ENCODE measurements around the gene ADAMTS16.

Gene ADAMTS16

DNA sequence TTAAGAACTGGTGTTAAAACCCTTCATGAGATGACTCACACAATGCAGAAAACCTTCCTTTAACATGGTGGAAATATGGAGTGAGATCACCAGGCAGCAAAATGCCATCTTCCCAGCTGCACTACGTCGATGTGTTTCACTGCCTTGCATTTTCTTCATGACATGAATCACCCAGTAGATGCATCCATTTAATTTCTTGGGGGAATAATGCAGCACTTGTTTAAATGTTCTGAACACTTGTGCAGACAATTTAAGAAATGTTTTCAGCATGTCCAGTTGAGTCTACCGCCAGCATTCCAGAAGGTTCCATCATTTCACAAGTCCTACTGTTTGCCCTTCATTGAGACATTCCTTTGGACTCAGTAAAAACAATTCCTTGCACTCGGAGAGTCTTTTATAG is 81.6 kb downstream of the ADAMTS16 start:
- WGBS (ENCODE audit: insufficient coverage) = 86% methylated on average over 4 of the region's 4 CpGs
- POLR2A ChIA-PET = no interaction called here

DNA sequence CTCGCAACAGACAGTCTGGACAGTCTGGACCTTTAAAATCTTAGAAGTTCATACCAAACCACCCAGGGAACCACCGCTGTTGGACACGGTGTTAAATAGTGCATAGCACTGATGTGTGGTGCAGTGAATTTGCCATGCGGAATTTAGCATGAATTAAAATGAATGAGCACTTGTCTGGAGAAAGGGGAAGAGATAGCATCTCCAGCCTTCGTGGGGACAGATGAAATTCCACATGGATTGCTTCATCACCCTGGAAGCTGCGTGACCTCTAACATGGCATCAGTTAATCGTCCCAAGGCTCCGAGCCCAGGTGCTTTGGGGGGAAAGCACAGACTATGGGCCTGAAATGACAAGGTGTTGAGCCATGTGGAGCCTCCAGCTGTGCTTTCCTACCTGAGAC is 91.4 kb downstream of the ADAMTS16 start:
- ChIA-PET POLR2A (no interaction called here), CTCF (no interaction called here)
- Histone ChIP-seq H3K4me1 (ENCODE audit: control extremely low read depth in 1 of 4, control insufficient read depth in 4 of 4, insufficient read depth in 4 of 4, low read length in 3 of 4) (no peaks in the 10 kb centered on the region), H3K27ac (ENCODE audit: insufficient read depth in 1 of 2, low read depth in 1 of 2, low read length in 2 of 2, poor library complexity in 1 of 2, severe bottlenecking in 2 of 2) (no peak overlapping the region), H3K4me3 (ENCODE audit: control insufficient read depth in 1 of 7, extremely low read depth in 1 of 7, insufficient read depth in 4 of 7, low read depth in 2 of 7, low read length in 6 of 7) (no peak overlapping the region), H3K27me3 (replicated peaks in 2 of 5; ENCODE audit: control insufficient read depth in 4 of 5, insufficient read depth in 5 of 5, low read length in 4 of 5) (no peaks in the 10 kb centered on the region), H3K36me3 (ENCODE audit: control insufficient read depth in 4 of 4, insufficient read depth in 4 of 4, low read length in 3 of 4) (no peaks in the 10 kb centered on the region), H3K9me3 (ENCODE audit: control extremely low read depth in 1 of 5, control insufficient read depth in 4 of 5, insufficient read depth in 2 of 5, low read depth in 1 of 5, low read length in 4 of 5) (no peaks in the 10 kb centered on the region)
- WGBS (ENCODE audit: insufficient coverage) = 94% methylated on average over 4 of the region's 8 CpGs
- DNase-seq = no peak

More for the DNA sequence above, 81.6 kb downstream of the ADAMTS16 start:
- no peak for DNase-seq
- H3K27me3 ChIP-seq (replicated peaks in 2 of 5; ENCODE audit: control insufficient read depth in 4 of 5, insufficient read depth in 5 of 5, low read length in 4 of 5) = no peaks in the 10 kb centered on the region
- H3K27ac ChIP-seq (ENCODE audit: insufficient read depth in 1 of 2, low read depth in 1 of 2, low read length in 2 of 2, poor library complexity in 1 of 2, severe bottlenecking in 2 of 2) = no peak overlapping the region
- CTCF ChIA-PET = no interaction called here
- H3K9me3 ChIP-seq (ENCODE audit: control extremely low read depth in 1 of 5, control insufficient read depth in 4 of 5, insufficient read depth in 2 of 5, low read depth in 1 of 5, low read length in 4 of 5) = peaks cover 0 to 3% (median 0%) of the 10 kb centered on the region in 5 experiments
- no peak overlapping the region for H3K4me3 ChIP-seq (ENCODE audit: control insufficient read depth in 1 of 7, extremely low read depth in 1 of 7, insufficient read depth in 4 of 7, low read depth in 2 of 7, low read length in 6 of 7)
- no peaks in the 10 kb centered on the region for H3K4me1 ChIP-seq (ENCODE audit: control extremely low read depth in 1 of 4, control insufficient read depth in 4 of 4, insufficient read depth in 4 of 4, low read length in 3 of 4)
- no peaks in the 10 kb centered on the region for H3K36me3 ChIP-seq (ENCODE audit: control insufficient read depth in 4 of 4, insufficient read depth in 4 of 4, low read length in 3 of 4)

DNA sequence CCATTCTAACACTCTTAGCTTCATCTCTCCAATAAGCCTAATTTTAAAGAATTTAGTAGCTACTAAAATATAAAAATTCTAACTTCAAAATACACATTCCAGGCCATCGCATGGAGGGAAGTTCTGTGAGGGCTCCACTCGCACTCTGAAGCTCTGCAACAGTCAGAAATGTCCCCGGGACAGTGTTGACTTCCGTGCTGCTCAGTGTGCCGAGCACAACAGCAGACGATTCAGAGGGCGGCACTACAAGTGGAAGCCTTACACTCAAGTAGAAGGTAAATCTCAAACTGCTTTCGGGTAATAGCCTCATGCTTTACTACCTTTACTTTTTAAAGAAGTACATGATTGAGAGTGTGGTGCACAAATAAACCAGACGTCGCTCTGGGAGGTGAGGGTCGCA is 94.8 kb downstream of the ADAMTS16 start:
- Histone ChIP-seq H3K4me1 (ENCODE audit: control extremely low read depth in 1 of 4, control insufficient read depth in 4 of 4, insufficient read depth in 4 of 4, low read length in 3 of 4) (no peaks in the 10 kb centered on the region), H3K9me3 (ENCODE audit: control extremely low read depth in 1 of 5, control insufficient read depth in 4 of 5, insufficient read depth in 2 of 5, low read depth in 1 of 5, low read length in 4 of 5) (no peaks in the 10 kb centered on the region), H3K4me3 (ENCODE audit: control insufficient read depth in 1 of 7, extremely low read depth in 1 of 7, insufficient read depth in 4 of 7, low read depth in 2 of 7, low read length in 6 of 7) (no peak overlapping the region), H3K36me3 (ENCODE audit: control insufficient read depth in 4 of 4, insufficient read depth in 4 of 4, low read length in 3 of 4) (no peaks in the 10 kb centered on the region), H3K27ac (ENCODE audit: insufficient read depth in 1 of 2, low read depth in 1 of 2, low read length in 2 of 2, poor library complexity in 1 of 2, severe bottlenecking in 2 of 2) (no peak overlapping the region), H3K27me3 (replicated peaks in 2 of 5; ENCODE audit: control insufficient read depth in 4 of 5, insufficient read depth in 5 of 5, low read length in 4 of 5) (no peaks in the 10 kb centered on the region)
- ChIA-PET CTCF (no interaction called here), POLR2A (no interaction called here)
- no peak for DNase-seq
- 94% methylated on average over 8 of the region's 11 CpGs for WGBS (ENCODE audit: insufficient coverage)

DNA sequence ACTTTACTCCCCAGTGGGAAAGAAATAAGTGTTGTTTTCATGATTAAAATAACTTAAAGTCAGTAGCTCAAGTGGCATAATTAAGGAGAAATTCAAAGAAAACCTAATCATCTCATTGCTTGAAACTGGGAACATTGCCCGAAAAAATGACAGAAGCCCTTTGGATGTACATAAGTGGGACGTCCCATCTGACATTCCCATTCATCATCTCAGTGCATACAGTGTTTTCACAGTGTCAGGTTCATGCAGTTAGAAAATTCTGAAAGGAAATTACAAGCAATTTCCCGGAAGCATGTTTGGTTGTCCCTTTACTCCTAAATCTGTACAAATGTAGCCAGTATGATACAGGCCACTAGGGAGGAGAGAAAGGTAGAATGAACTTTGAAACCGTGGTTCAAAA is 95.6 kb downstream of the ADAMTS16 start:
- CTCF ChIA-PET = no interaction called here
- no peaks in the 10 kb centered on the region for H3K4me1 ChIP-seq (ENCODE audit: control extremely low read depth in 1 of 4, control insufficient read depth in 4 of 4, insufficient read depth in 4 of 4, low read length in 3 of 4)
- DNase-seq = no peak
- POLR2A ChIA-PET = no interaction called here
- H3K36me3 ChIP-seq (ENCODE audit: control insufficient read depth in 4 of 4, insufficient read depth in 4 of 4, low read length in 3 of 4) = no peaks in the 10 kb centered on the region
- WGBS (ENCODE audit: insufficient coverage) = 100% methylated on average over 3 of the region's 4 CpGs
- H3K4me3 ChIP-seq (ENCODE audit: control insufficient read depth in 1 of 7, extremely low read depth in 1 of 7, insufficient read depth in 4 of 7, low read depth in 2 of 7, low read length in 6 of 7) = no peak overlapping the region
- H3K27me3 ChIP-seq (replicated peaks in 2 of 5; ENCODE audit: control insufficient read depth in 4 of 5, insufficient read depth in 5 of 5, low read length in 4 of 5) = no peaks in the 10 kb centered on the region
- no peak overlapping the region for H3K27ac ChIP-seq (ENCODE audit: insufficient read depth in 1 of 2, low read depth in 1 of 2, low read length in 2 of 2, poor library complexity in 1 of 2, severe bottlenecking in 2 of 2)
- H3K9me3 ChIP-seq (ENCODE audit: control extremely low read depth in 1 of 5, control insufficient read depth in 4 of 5, insufficient read depth in 2 of 5, low read depth in 1 of 5, low read length in 4 of 5) = no peaks in the 10 kb centered on the region

DNA sequence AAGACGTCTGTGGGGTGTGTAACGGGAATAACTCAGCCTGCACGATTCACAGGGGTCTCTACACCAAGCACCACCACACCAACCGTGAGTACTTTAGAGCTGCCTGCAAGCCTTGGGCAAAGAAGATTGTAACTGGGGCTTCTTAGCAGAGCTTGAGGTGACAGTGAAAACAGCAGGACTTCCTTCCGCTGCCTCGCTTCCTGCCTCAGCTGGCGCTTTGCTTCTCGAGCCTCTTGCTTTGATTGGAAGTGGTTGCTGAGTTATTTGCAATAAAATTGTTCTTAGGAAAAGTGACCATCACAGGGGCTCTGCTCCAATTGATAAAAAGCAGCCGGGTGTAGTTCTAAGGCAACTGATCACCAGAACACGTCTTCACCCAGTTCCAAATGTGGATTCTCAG is 99.1 kb downstream of the ADAMTS16 start:
- POLR2A ChIA-PET = no interaction called here
- no peak overlapping the region for H3K27ac ChIP-seq (ENCODE audit: insufficient read depth in 1 of 2, low read depth in 1 of 2, low read length in 2 of 2, poor library complexity in 1 of 2, severe bottlenecking in 2 of 2)

DNA sequence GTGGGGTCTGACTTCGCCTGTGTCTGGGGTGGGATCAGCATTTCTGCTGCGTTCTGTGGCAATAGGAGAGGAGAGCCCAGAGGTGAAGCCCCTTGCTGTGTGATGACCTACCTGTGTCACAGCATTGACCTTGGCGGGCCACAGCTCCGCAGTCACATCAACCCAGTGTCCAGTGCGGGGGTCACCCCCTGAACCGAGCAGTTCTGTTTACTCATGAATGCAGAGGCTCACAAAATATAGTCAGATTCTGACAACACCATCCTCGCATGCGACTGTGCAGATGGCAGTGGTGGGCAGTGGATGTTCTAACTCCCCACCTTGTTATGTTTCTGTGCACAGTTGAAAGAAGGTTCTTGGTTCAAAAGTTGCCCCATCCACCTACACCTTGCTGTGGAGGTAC is 100.1 kb downstream of the ADAMTS16 start:
- WGBS (ENCODE audit: insufficient coverage) = 93% methylated on average over 6 of the region's 8 CpGs
- Histone ChIP-seq H3K27me3 (replicated peaks in 2 of 5; ENCODE audit: control insufficient read depth in 4 of 5, insufficient read depth in 5 of 5, low read length in 4 of 5) (no peaks in the 10 kb centered on the region), H3K9me3 (ENCODE audit: control extremely low read depth in 1 of 5, control insufficient read depth in 4 of 5, insufficient read depth in 2 of 5, low read depth in 1 of 5, low read length in 4 of 5) (no peaks in the 10 kb centered on the region), H3K4me1 (ENCODE audit: control extremely low read depth in 1 of 4, control insufficient read depth in 4 of 4, insufficient read depth in 4 of 4, low read length in 3 of 4) (no peaks in the 10 kb centered on the region), H3K4me3 (ENCODE audit: control insufficient read depth in 1 of 7, extremely low read depth in 1 of 7, insufficient read depth in 4 of 7, low read depth in 2 of 7, low read length in 6 of 7) (no peak overlapping the region), H3K36me3 (ENCODE audit: control insufficient read depth in 4 of 4, insufficient read depth in 4 of 4, low read length in 3 of 4) (no peaks in the 10 kb centered on the region), H3K27ac (ENCODE audit: insufficient read depth in 1 of 2, low read depth in 1 of 2, low read length in 2 of 2, poor library complexity in 1 of 2, severe bottlenecking in 2 of 2) (no peak overlapping the region)
- ChIA-PET POLR2A (no interaction called here), CTCF (no interaction called here)
- DNase-seq = no peak

More for the DNA sequence above, 99.1 kb downstream of the ADAMTS16 start:
- DNase-seq = no peak
- H3K27me3 ChIP-seq (replicated peaks in 2 of 5; ENCODE audit: control insufficient read depth in 4 of 5, insufficient read depth in 5 of 5, low read length in 4 of 5) = no peaks in the 10 kb centered on the region
- CTCF ChIA-PET = no interaction called here
- no peaks in the 10 kb centered on the region for H3K4me1 ChIP-seq (ENCODE audit: control extremely low read depth in 1 of 4, control insufficient read depth in 4 of 4, insufficient read depth in 4 of 4, low read length in 3 of 4)
- no peaks in the 10 kb centered on the region for H3K36me3 ChIP-seq (ENCODE audit: control insufficient read depth in 4 of 4, insufficient read depth in 4 of 4, low read length in 3 of 4)
- H3K9me3 ChIP-seq (ENCODE audit: control extremely low read depth in 1 of 5, control insufficient read depth in 4 of 5, insufficient read depth in 2 of 5, low read depth in 1 of 5, low read length in 4 of 5) = no peaks in the 10 kb centered on the region
- WGBS (ENCODE audit: insufficient coverage) = 77% methylated on average over 7 of the region's 10 CpGs
- no peak overlapping the region for H3K4me3 ChIP-seq (ENCODE audit: control insufficient read depth in 1 of 7, extremely low read depth in 1 of 7, insufficient read depth in 4 of 7, low read depth in 2 of 7, low read length in 6 of 7)

DNA sequence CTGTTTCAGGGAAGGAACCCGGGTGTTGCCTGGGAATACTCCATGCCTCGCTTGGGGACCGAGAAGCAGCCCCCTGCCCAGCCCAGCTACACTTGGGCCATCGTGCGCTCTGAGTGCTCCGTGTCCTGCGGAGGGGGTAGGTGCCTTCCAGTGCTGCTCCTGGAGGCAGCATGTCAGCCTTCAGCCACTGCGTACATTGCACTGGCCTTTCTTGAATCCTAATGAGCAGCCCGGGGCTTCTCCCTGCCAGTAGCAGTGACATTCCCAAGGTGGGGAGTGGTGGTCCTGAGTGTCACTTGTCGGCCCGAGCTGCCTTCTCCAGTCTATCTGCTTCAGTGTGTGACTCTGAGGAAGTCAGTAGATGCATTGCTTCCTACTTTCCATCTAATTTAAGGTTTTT is 101.9 kb downstream of the ADAMTS16 start:
- ChIA-PET CTCF (no interaction called here), POLR2A (no interaction called here)
- Histone ChIP-seq H3K27me3 (replicated peaks in 2 of 5; ENCODE audit: control insufficient read depth in 4 of 5, insufficient read depth in 5 of 5, low read length in 4 of 5) (no peaks in the 10 kb centered on the region), H3K4me3 (ENCODE audit: control insufficient read depth in 1 of 7, extremely low read depth in 1 of 7, insufficient read depth in 4 of 7, low read depth in 2 of 7, low read length in 6 of 7) (no peak overlapping the region), H3K9me3 (ENCODE audit: control extremely low read depth in 1 of 5, control insufficient read depth in 4 of 5, insufficient read depth in 2 of 5, low read depth in 1 of 5, low read length in 4 of 5) (no peaks in the 10 kb centered on the region), H3K4me1 (ENCODE audit: control extremely low read depth in 1 of 4, control insufficient read depth in 4 of 4, insufficient read depth in 4 of 4, low read length in 3 of 4) (no peaks in the 10 kb centered on the region), H3K36me3 (ENCODE audit: control insufficient read depth in 4 of 4, insufficient read depth in 4 of 4, low read length in 3 of 4) (no peaks in the 10 kb centered on the region), H3K27ac (ENCODE audit: insufficient read depth in 1 of 2, low read depth in 1 of 2, low read length in 2 of 2, poor library complexity in 1 of 2, severe bottlenecking in 2 of 2) (no peak overlapping the region)
- no peak for DNase-seq
- WGBS (ENCODE audit: insufficient coverage) = 96% methylated on average over 8 of the region's 11 CpGs

DNA sequence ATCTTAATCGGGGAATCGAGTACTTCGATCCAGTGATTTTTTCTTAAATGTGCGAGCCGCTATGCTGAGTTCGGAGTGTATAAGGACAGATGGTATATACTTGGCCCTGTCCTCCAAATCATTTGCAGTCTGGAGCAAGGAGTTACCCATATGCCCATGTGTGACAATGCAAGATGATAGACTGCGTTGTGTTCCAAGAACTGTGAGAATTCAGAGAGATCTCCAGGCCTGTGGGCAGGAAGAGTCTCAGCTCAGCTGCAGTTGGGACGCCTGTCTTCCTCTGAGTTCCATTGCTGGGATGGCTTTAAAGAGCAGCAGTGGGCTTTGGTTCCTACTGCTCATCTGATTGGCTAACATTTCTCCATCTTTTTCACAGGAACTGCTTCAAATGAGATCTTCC is 106.6 kb downstream of the ADAMTS16 start:
- no peak overlapping the region for H3K4me3 ChIP-seq (ENCODE audit: control insufficient read depth in 1 of 7, extremely low read depth in 1 of 7, insufficient read depth in 4 of 7, low read depth in 2 of 7, low read length in 6 of 7)
- no peak for DNase-seq
- 94% methylated on average over 8 of the region's 8 CpGs for WGBS (ENCODE audit: insufficient coverage)
- no peaks in the 10 kb centered on the region for H3K4me1 ChIP-seq (ENCODE audit: control extremely low read depth in 1 of 4, control insufficient read depth in 4 of 4, insufficient read depth in 4 of 4, low read length in 3 of 4)
- ChIA-PET POLR2A (no interaction called here), CTCF (no interaction called here)
- H3K36me3 ChIP-seq (ENCODE audit: control insufficient read depth in 4 of 4, insufficient read depth in 4 of 4, low read length in 3 of 4) = no peaks in the 10 kb centered on the region
- H3K9me3 ChIP-seq (ENCODE audit: control extremely low read depth in 1 of 5, control insufficient read depth in 4 of 5, insufficient read depth in 2 of 5, low read depth in 1 of 5, low read length in 4 of 5) = no peaks in the 10 kb centered on the region
- no peak overlapping the region for H3K27ac ChIP-seq (ENCODE audit: insufficient read depth in 1 of 2, low read depth in 1 of 2, low read length in 2 of 2, poor library complexity in 1 of 2, severe bottlenecking in 2 of 2)
- no peaks in the 10 kb centered on the region for H3K27me3 ChIP-seq (replicated peaks in 2 of 5; ENCODE audit: control insufficient read depth in 4 of 5, insufficient read depth in 5 of 5, low read length in 4 of 5)
